Subcutaneous preadipocyte (primary cell): Measurements from ENCODE around the gene TFAP2A. TPM values are rescaled to one million over a fixed set of nuclear protein-coding genes. Genes with fewer than 3 reads are reported as not detected.

ENCODE experiments used
- small RNA-seq: library from RNA; depleted of rRNA; stranded (forward); fragments of <200 nt; gene quantifications from one replicate; pipeline ENCODE3, GENCODE V24; 2012
- total RNA-seq: library from RNA; depleted of rRNA; stranded (reverse); fragments of >200 nt; gene quantifications from 2 replicates; pipeline ENCODE4 v1.2.3, GENCODE V29; 2012

The TFAP2A gene
- not detected in 2 replicates for total RNA-seq

DNA sequence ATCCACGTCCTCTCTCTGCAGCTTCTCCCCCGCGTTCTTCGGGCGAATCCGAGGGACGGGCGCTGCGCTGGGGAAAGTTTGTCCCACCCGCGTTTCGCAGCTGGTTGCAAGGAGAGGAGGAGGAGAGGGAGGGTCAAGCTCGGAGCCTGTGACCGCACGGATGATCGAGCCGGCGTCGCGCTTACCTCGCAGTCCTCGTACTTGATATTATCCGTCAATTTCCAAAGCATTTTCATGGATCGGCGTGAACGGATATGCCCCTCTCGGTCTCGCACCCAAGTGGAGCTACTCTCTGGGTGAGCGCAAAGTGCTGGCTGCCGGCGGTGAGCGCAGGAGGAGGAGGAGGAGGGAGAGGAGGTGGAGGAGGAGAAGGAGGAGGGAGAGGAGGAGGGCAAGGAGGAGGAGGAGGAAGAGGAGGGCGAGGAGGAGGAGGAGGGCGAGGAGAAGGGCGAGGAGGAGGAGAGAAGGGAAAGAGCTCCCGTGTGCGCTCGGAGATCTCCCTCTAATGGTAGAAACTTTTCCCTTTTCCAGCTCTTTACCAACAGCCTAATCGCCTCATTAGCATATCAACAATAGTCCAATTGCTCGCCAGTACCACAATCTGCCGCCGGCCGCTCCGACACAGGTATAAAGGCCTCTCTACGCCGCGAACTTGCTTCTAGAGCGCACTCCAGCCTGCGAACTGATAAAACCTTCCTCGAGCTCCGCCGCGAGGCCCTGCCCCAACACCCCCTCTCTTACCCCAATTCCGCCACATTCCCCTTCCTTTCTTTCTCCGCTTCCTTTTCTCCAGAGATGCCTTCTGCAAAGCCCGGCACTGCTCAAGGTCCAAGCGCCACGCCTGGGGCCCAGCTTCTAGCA, at the start of gene TFAP2A:
TFAP2A (minus strand) TSS at position 319 of the 861 bp plus-strand sequence; CDS start at position 236, 83 bp downstream.

Small RNA genes lying within 50 kb of the gene (small RNA-seq; reads per million reads assigned to genes)
- not detected for gene MIR5689

Other genes with a start within 250 kb of the TFAP2A start
- gene GCNT2, start 106.3 kb upstream of the TFAP2A start, total RNA-seq = not detected in 2 replicates